HG02970 (cell line): ENCODE measurements around the gene PAQR6.
A peak's percentile ranks its signal among the peaks of the same experiment; 100 is the strongest.
"Not testable (repeated sequence)": the region's sequence is repeated elsewhere in the genome, so short reads cannot be mapped to it uniquely, and the experiment has no call there.

Experiments
- ATAC-seq: cut with Tn5 transposase; IDR thresholded peaks from one replicate; pipeline ENCODE4 v1.9.1; 2021; ENCODE audit warnings: mild to moderate bottlenecking, moderate library complexity, moderate number of reproducible peaks; ENCODE audit not compliant: unreplicated experiment, low FRiP score

PAQR6 gene

GRCh38 chr1:156233426-156234127, 14.3 kb downstream of the PAQR6 start:
- no peak for ATAC-seq

- ATAC-seq = no peak
Observed at GRCh38 chr1:156232201-156232894, 15.5 kb downstream of the PAQR6 start.

GRCh38 chr1:156230473-156230837, 17.4 kb downstream of the PAQR6 start:
- ATAC-seq = no peak

- no peak for ATAC-seq
Observed at GRCh38 chr1:156229809-156230472, 17.9 kb downstream of the PAQR6 start.

- no peak for ATAC-seq
Observed at GRCh38 chr1:156228501-156228900, 19.4 kb downstream of the PAQR6 start.

- no peak for ATAC-seq
Observed at GRCh38 chr1:156226782-156227181, 21.1 kb downstream of the PAQR6 start.

- ATAC-seq = peak; percentile 45
Observed at GRCh38 chr1:156226116-156226538, 21.7 kb downstream of the PAQR6 start.

- peak; percentile 3 for ATAC-seq
Observed at GRCh38 chr1:156225677-156226014, 22.2 kb downstream of the PAQR6 start.

- ATAC-seq = no peak
Observed at GRCh38 chr1:156221986-156222692, 25.7 kb downstream of the PAQR6 start.

- no peak for ATAC-seq
Observed at GRCh38 chr1:156220226-156220625, 27.6 kb downstream of the PAQR6 start.

- no peak for ATAC-seq
Observed at GRCh38 chr1:156217871-156218270, 30.0 kb downstream of the PAQR6 start.

GRCh38 chr1:156216361-156217086, 31.3 kb downstream of the PAQR6 start:
- not testable (repeated sequence) for ATAC-seq

GRCh38 chr1:156214024-156214748, 33.7 kb downstream of the PAQR6 start:
- ATAC-seq = no peak

GRCh38 chr1:156213644-156213966, 34.3 kb downstream of the PAQR6 start:
- ATAC-seq = peak; percentile 4

- ATAC-seq = peak; percentile 83
Observed at GRCh38 chr1:156212833-156213643, 34.8 kb downstream of the PAQR6 start, which contains the start of gene PMF1. TSS of gene PMF1 (plus strand) at chr1:156213007. CDS start at chr1:156213016, 9 bp downstream.

GRCh38 chr1:156212130-156212529, 35.7 kb downstream of the PAQR6 start:
- no peak for ATAC-seq

- no peak for ATAC-seq
Observed at GRCh38 chr1:156211243-156211642, 36.6 kb downstream of the PAQR6 start.

GRCh38 chr1:156204686-156205085, 43.2 kb downstream of the PAQR6 start:
- no peak for ATAC-seq

- ATAC-seq = no peak
Observed at GRCh38 chr1:156203331-156203730, 44.5 kb downstream of the PAQR6 start.
